Measurements from ENCODE around the gene OLA1.

Gene OLA1

GRCh38 chr2:174117951-174118930 lies 130.1 kb downstream of the OLA1 start:
- DNase-seq (ENCODE audit: low read depth) = no peak

- DNase-seq (ENCODE audit: low read depth) = no peak
These were observed 136.3 kb downstream of the OLA1 start for GRCh38 chr2:174112073-174112472.

DNA sequence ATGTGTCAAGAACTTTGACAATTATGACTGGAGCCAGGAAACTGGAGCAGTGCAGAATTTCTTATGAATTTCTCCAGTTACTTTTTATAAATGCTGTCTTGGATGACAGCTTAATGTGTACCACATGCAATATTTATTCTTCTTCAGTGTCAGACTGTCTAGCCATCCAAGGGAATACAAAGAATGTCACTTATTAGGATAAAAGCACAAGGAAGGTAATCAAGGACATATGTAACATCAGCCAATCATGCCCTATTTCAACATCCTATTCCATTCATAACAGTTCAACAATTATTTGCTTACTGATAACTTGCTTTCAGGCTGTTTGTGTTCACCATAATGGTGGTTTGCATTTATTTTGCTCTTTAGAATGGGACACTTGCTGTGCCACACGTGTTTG lies 139.8 kb downstream of the OLA1 start:
- no peak for DNase-seq (ENCODE audit: low read depth)

GRCh38 chr2:174106736-174107135 lies 141.6 kb downstream of the OLA1 start:
- no peak for DNase-seq (ENCODE audit: low read depth)

- DNase-seq (ENCODE audit: low read depth) = no peak
These were observed 153.8 kb downstream of the OLA1 start for GRCh38 chr2:174094542-174094941.

DNA sequence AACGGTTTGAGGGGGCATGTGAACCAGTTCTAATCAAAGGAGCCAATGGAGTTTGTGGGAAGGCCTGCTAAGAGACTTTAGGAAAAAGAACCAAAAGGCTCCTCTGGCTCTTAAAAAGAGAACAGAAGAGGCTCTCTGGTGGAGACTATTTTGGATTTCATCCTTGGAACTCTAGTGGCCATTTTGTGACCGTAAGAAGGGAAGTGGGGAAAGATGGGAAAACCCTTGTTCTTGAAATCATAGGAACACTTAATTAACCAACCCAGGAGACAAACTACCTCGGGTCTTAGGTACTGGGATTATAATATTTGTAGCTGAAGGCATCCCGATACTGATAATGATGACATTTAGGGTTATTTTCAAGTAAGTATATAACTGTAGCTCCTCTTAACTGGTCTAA lies 157.9 kb downstream of the OLA1 start:
- DNase-seq (ENCODE audit: low read depth) = no peak

GRCh38 chr2:174088706-174089460 lies 159.4 kb downstream of the OLA1 start:
- no peak for DNase-seq (ENCODE audit: low read depth)

GRCh38 chr2:174086708-174087107 lies 161.6 kb downstream of the OLA1 start:
- no peak for DNase-seq (ENCODE audit: low read depth)

- no peak for DNase-seq (ENCODE audit: low read depth)
These were observed 162.6 kb downstream of the OLA1 start for GRCh38 chr2:174085781-174086180.

GRCh38 chr2:174083843-174084458 lies 164.4 kb downstream of the OLA1 start:
- DNase-seq (ENCODE audit: low read depth) = no peak

GRCh38 chr2:174080672-174081121 lies 167.6 kb downstream of the OLA1 start:
- DNase-seq (ENCODE audit: low read depth) = no peak

DNA sequence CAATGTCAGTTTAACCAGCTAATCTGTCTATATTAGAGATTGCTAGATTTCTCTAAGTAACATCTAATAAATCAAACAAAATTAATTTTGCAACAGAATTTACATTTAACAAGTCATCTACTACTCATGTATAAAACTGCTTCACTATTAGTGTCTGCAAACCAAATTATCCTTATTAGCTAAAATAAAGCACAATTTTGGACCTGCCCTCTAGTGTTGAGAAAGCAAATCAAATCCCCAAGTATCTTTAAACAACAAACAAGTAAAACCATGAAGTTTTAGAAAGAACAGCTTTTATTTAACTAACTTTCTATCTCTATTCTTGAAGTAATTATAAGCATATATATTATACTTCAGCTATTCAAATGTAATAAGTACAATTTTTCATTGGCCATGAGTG lies 170.1 kb downstream of the OLA1 start:
- no peak for DNase-seq (ENCODE audit: low read depth)

- no peak for DNase-seq (ENCODE audit: low read depth)
These were observed 171.4 kb downstream of the OLA1 start for GRCh38 chr2:174076975-174077374.

DNA sequence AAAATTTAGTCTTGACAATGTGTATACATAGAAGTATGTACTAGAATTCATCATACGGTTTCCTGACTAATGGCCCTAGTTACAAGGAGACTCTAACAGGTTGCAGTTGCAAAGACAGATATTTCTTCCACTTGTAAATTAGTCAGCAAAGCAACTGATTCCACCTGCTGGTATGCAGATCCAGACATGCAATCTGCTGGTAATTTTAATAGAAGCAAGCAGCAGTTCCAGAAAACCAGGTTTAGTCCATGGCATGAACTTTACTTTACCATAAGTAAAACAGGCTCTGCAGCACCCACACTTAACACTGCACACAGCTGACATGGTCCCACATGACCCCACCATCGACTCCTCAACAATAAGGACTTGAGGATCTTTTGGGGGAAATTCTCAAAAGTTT lies 172.3 kb downstream of the OLA1 start:
- DNase-seq (ENCODE audit: low read depth) = no peak

- no peak for DNase-seq (ENCODE audit: low read depth)
These were observed 173.5 kb downstream of the OLA1 start for GRCh38 chr2:174074831-174075230.

DNA sequence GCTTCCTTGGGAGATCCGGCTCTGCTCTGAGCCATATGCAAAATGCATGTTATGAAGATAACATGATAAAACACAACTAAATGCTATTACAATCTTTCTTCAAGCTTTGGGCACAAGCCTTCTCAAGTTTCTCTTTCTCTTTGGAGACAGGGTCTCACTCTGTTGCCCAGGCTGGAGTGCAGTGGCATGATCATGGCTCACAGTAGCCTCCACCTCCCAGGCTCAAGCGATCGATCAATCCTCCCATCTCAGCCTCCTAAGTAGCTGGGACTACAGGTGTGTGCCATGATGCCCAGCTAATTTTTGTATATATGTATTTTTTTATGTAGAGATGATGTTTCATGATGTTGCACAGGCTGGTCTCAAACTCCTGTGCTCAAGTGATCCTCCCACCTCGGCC lies 175.5 kb downstream of the OLA1 start:
- DNase-seq (ENCODE audit: low read depth) = no peak

GRCh38 chr2:174072069-174072468 lies 176.3 kb downstream of the OLA1 start:
- DNase-seq (ENCODE audit: low read depth) = no peak

DNA sequence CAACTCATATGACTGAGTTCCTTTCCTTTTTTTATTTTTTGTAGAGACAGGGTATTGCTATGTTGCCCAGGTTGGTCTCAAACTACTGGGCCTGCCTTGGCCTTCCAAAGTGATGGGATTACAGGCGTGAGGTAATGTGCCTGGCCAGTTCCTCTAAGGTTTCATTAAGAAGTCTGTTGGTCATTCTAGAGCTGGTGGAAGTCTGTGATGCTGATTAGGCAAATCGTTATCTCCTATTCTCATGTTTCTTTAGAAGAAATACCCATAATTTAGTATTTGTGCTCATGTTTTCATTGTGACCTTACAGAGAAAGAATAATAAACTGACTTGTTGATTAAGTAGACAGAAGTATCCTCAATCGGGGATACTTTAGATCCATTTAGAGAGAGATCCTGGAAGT lies 177.0 kb downstream of the OLA1 start:
- no peak for DNase-seq (ENCODE audit: low read depth)

DNA sequence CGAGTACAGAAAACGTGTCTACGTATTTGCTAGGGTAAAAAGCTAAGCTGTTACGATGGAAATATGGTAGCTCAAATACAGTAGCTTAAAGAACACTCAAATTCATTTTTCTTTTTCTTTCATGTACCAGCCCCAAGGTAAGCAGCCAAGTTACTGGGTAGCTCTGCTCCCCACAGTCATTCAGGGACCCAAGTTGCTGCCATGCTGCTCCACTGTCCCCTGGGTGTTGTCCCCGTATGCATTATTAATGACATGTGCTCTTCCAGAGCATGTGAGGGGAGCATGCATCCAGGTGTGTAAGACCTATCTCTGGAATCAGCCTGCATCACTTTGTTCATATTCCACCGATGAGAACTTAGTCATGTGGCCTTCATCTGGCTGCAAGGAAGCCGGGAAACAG lies 178.1 kb downstream of the OLA1 start:
- DNase-seq (ENCODE audit: low read depth) = no peak

DNA sequence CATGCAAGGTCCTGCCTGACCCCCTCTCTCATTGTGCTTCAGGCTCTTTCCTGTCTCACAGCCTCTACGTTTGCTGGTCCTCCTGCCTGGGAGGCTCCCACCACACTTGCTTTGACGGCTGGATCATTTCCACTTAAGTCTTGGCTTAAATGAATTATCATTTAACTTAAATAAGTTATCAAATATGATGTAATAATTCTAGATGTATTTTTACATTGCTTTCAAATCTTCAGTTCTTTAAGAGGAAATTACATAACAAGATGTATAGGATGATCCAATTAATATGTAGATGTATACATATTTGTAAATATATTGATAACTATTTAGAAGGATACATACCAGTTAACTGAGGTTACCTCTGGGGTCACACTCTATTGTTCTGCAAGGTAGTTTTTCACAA lies 180.5 kb downstream of the OLA1 start:
- DNase-seq (ENCODE audit: low read depth) = no peak

DNA sequence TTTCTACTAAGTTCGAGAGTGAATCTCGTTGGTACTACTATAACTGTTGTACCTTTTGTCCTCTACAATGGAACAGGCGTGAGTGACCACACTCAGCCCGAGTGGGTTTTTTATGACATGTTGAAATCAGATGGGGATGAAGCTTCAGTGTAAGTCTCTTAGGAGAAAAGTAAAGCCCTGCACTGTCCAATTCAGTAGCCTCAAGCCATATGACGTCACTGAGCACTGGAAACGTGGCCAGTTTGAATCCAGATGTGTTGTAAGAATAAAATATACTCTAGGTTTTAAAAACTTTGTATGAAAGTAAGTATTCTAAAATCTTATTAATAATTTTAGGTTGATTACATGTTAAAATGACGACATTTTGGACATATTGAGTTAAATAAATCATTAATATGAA lies 181.5 kb downstream of the OLA1 start:
- no peak for DNase-seq (ENCODE audit: low read depth)

DNA sequence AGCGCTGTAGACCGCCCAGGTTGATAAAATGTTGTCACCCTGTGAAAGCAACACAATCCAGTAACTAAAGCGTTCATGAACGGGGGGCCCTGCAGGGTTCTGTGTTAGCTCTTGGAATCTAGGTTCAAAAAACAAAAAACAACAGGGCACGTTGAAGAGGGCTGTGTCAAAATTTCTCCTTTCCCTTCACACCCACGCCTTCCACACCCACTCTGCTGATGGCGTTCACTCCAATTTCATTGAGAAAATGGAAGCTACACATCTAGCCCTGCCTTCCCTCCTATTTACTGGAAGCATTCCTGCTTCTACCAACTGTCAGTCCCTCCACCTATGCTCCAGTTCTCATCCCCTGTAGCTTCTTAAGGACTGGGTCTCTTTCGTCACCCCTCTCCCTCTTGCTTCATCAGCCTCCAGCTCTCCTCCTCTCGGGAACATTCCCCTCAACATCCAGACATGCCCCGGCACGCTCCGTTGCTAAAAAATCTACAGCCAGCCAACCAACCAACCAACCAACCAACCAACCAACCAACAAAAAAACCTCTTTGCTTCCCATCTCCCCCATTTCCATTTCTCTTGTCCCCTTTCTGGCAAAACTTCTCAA lies 184.7 kb downstream of the OLA1 start:
- no peak for DNase-seq (ENCODE audit: low read depth)
